ENCODE results near the gene NCR1. TPM values are rescaled to one million over a fixed set of nuclear protein-coding genes. Genes with fewer than 3 reads are reported as not detected.
"Not testable (repeated sequence)": the region's sequence is repeated elsewhere in the genome, so short reads cannot be mapped to it uniquely, and the experiment has no call there.

The NCR1 gene
- total RNA-seq, 4 donors from 2014 or later, result not detected

DNA sequence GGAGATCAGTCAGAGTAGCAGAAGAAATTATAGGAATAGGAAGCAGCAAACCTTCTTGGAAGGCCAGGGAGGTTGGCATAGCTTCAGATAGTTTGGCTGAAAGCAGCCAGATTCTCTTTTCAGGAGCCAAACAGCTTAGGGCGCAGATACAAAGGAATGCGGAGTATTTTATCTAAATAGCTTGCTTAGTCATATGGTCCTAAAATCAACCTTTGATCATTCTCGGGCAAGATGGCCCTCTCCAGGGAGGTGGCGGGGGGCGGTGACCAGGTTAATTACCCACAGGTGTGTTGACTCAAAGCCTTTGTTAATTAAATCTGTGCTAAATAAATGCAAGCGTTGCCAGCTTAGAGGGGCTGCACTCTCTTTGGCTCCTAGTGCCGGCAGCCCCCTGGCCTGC is 12.5 kb upstream of the NCR1 start:
- no peak overlapping the region for H3K4me3 ChIP-seq (ENCODE audit: low read depth, poor library complexity, severe bottlenecking)
- intact Hi-C loops (cut with DNase I; ENCODE audit: low total_unique reads), result no loop called here
- WGBS, 2 donors, result 15 to 25% methylated on average over 7 of the region's 7 CpGs
- DNase-seq (ENCODE audit: low spot score in 2 of 2), result no peak
- TF ChIP-seq, protein P1, sequence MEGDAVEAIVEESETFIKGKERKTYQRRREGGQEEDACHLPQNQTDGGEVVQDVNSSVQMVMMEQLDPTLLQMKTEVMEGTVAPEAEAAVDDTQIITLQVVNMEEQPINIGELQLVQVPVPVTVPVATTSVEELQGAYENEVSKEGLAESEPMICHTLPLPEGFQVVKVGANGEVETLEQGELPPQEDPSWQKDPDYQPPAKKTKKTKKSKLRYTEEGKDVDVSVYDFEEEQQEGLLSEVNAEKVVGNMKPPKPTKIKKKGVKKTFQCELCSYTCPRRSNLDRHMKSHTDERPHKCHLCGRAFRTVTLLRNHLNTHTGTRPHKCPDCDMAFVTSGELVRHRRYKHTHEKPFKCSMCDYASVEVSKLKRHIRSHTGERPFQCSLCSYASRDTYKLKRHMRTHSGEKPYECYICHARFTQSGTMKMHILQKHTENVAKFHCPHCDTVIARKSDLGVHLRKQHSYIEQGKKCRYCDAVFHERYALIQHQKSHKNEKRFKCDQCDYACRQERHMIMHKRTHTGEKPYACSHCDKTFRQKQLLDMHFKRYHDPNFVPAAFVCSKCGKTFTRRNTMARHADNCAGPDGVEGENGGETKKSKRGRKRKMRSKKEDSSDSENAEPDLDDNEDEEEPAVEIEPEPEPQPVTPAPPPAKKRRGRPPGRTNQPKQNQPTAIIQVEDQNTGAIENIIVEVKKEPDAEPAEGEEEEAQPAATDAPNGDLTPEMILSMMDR (IDR thresholded peaks at IDR 0.05), result no peak
- no peak for TF ChIP-seq POLR2A (IDR thresholded peaks at IDR 0.05)

DNA sequence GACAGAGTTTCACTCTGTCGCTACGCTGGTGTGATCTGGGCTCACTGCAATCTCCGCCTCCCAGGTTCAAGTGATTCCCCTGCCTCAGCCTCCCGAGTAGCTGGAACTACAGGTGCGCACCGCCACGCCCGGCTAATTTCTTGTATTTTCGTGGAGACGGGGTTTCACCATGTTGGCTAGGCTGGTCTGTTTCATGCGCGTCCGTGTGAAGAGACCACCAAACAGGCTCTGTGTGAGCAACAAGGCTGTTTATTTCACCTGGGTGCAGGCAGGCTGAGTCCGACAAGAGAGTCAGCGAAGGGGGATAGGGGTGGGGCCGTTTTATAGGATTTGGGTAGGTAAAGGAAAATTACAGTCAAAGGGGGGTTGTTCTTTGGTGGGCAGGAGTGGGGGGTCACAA is 11.8 kb upstream of the NCR1 start:
- intact Hi-C loops (cut with DNase I; ENCODE audit: low total_unique reads); DNase-seq (ENCODE audit: low spot score in 2 of 2); H3K4me3 ChIP-seq (ENCODE audit: low read depth, poor library complexity, severe bottlenecking): not testable (repeated sequence)
- 84 to 91% methylated on average over 16 of the region's 16 CpGs for WGBS, 2 donors

DNA sequence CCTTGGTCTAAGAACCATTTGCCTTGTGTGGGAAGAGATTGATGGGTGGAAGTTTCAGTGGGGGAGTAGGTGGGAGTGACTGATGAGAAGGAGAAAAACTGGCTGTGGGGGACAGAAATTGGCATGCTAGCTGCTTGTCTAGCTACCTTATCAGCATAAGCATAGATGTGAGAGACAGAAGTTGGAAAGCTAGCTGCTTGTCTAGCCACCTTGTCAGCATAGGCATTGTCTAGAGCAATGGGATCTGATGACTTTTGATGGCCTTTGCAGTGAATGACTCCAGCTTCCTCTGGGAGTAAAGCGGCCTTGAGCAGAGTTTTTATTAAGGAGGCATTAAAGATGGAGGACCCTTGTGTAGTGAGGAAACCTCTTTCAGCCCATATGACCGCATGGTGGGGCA is 9.9 kb upstream of the NCR1 start:
- DNase-seq (ENCODE audit: low spot score in 2 of 2), result peak in 1 of 2 donors; percentile 6
- intact Hi-C loops (cut with DNase I; ENCODE audit: low total_unique reads), result no loop called here
- 83 to 91% methylated on average over 2 of the region's 2 CpGs for WGBS, 2 donors
- TF ChIP-seq POLR2A (IDR thresholded peaks at IDR 0.05), result no peak
- TF ChIP-seq, protein P1 (IDR thresholded peaks at IDR 0.05), result no peak
- no peak overlapping the region for H3K4me3 ChIP-seq (ENCODE audit: low read depth, poor library complexity, severe bottlenecking)

DNA sequence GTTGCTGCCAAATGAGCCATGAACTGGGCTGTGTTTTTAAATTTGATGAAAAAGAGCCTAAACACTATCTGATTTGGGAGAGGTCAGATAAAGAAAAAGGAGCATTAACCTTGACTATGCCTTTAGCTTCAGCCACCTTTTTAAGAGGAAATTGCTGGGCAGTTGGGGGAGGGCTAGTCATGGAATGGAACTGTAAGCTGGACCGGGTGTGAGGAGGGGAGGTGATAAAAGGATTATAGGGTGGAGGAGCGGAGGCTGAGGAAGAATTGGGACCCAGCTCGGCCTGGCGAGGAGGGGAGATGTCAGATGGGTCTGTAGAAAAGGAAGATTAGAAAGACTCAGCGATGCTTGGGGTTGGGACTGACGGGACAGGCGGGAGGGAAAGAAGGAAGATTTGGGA is 7.3 kb upstream of the NCR1 start:
- intact Hi-C loops (cut with DNase I; ENCODE audit: low total_unique reads); DNase-seq (ENCODE audit: low spot score in 2 of 2); H3K4me3 ChIP-seq (ENCODE audit: low read depth, poor library complexity, severe bottlenecking): not testable (repeated sequence)
- 83 to 84% methylated on average over 7 of the region's 7 CpGs for WGBS, 2 donors

DNA sequence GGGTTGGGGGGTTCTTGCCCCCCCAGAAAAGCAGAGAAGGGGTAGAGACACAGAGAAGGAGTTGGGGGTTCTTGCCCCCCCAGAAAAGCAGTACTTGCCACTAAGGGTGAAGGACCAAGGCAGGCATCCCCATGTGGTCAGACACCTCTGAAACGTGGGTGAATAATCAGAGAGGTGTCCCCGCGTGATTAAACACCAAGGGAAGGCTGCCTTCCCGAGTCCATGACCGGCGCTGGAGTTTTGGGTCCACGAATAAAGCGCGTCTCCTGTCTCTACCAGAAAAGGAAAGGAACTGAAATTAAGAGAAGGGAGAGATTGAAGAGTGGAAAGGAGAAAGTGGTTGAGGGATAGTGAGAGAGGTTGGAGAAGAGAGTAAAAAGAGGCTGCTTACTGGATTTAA is 6.3 kb upstream of the NCR1 start:
- intact Hi-C loops (cut with DNase I; ENCODE audit: low total_unique reads); H3K4me3 ChIP-seq (ENCODE audit: low read depth, poor library complexity, severe bottlenecking); DNase-seq (ENCODE audit: low spot score in 2 of 2): not testable (repeated sequence)
- WGBS, 2 donors, result 82 to 84% methylated on average over 9 of the region's 9 CpGs

DNA sequence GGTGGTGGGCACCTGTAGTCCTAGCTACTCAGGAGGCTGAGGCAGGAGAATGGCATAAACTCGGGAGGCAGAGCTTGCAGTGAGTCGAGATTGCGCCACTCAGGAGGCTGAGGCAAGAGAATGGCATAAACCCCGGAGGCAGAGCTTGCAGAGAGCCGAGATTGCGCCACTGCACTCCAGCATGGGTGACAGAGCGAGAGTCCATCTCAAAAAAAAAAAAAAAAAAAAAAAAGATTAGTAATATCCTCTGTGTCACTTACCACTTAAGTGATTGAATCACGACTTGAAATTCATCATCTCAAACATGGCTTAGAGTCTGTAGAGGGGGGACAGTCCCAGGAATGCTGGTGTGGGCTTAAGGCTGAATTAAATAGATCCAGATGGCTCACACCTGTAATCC is 4.8 kb upstream of the NCR1 start:
- intact Hi-C loops (cut with DNase I; ENCODE audit: low total_unique reads); DNase-seq (ENCODE audit: low spot score in 2 of 2): not testable (repeated sequence)
- WGBS, 2 donors, result 78 to 81% methylated on average over 8 of the region's 8 CpGs

DNA sequence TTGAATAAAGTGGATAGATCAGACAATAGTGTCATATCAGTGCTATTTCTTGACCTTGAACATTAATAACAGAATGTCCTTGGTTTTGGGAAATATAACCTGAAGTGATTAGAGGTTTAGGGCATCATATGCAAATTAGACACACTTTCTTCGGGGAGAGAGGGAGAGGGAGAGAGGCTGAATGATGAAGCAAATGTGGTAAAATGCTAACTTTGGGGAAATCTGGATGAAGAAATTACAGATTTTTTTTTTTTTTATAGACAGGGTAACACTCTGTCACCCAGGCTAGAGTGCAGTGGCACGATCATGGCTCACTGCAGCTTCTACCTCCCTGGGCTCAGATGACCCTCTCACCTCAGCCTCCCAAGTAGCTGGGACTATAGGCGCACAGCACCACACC is 3.9 kb upstream of the NCR1 start:
- intact Hi-C loops (cut with DNase I; ENCODE audit: low total_unique reads), result no loop called here
- DNase-seq (ENCODE audit: low spot score in 2 of 2), result no peak
- TF ChIP-seq, protein P1 (IDR thresholded peaks at IDR 0.05), result no peak
- no peak for TF ChIP-seq POLR2A (IDR thresholded peaks at IDR 0.05)
- 61 to 67% methylated on average over 3 of the region's 3 CpGs for WGBS, 2 donors
- no peak overlapping the region for H3K4me3 ChIP-seq (ENCODE audit: low read depth, poor library complexity, severe bottlenecking)

More for the DNA sequence above, 4.8 kb upstream of the NCR1 start:
- not testable (repeated sequence) for H3K4me3 ChIP-seq (ENCODE audit: low read depth, poor library complexity, severe bottlenecking)

DNA sequence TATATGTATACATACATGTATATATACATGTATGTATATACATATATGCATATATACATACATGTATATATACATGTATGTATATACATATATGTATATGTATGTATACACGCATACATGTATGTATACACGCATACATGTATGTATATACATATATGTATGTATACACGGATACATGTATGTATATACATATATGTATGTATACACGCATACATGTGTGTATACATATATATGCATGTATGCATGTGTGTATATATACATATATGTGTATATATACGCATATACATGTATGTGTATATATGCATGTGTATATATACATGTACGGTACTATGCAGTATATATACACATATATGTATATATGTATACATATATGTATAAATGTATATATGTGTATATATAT is 2.6 kb upstream of the NCR1 start:
- intact Hi-C loops (cut with DNase I; ENCODE audit: low total_unique reads), result no loop called here

DNA sequence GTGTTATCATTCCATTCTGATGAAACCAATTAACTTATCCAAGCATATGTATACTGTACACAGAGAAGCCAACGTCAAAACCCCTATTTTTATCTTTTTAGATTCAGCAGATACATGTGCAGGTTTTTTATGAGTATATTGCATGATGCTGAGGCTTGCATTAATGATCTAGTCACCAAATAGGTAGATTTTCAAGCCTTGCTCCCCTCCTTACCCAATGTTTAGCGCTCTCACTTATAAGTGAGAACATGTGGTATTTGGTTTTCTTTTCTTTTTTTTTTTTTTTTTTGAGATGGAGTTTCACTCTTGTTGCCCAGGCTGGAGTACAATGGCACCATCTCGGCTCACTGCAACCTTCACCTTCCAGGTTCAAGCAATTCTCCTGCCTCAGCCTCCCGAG is 1.7 kb upstream of the NCR1 start:
- WGBS, 2 donors, result 77 to 82% methylated on average over 4 of the region's 4 CpGs
- not testable (repeated sequence) for DNase-seq (ENCODE audit: low spot score in 2 of 2)

More for the DNA sequence above, 2.6 kb upstream of the NCR1 start:
- DNase-seq (ENCODE audit: low spot score in 2 of 2), result no peak
- WGBS, 2 donors, result 90 to 92% methylated on average over 6 of the region's 6 CpGs
- H3K4me3 ChIP-seq (ENCODE audit: low read depth, poor library complexity, severe bottlenecking), result no peak overlapping the region
- TF ChIP-seq, protein P1 (IDR thresholded peaks at IDR 0.05), result no peak
- no peak for TF ChIP-seq POLR2A (IDR thresholded peaks at IDR 0.05)

More for the DNA sequence above, 1.7 kb upstream of the NCR1 start:
- intact Hi-C loops (cut with DNase I; ENCODE audit: low total_unique reads); H3K4me3 ChIP-seq (ENCODE audit: low read depth, poor library complexity, severe bottlenecking): not testable (repeated sequence)

Data from lower leg skin (tissue), 4 donors.